ENCODE measurements around the gene TBC1D9B. TPM values are rescaled to one million over a fixed set of nuclear protein-coding genes. Genes with fewer than 3 reads are reported as not detected.

Gene TBC1D9B
- total and polyA plus RNA-seq, 2 of the 13 experiments (the other 11 are each of a cell fraction or from before 2014, with no cell fraction given), result 35.0 to 50.0 TPM

GRCh38 chr5:179820483-179821297, 87.0 kb downstream of the TBC1D9B start, which contains the start of gene SQSTM1 (continued):
- TF ChIP-seq ZNF251 (CRISPR knock-in tag; IDR thresholded peaks at IDR 0.05) (no peak), ATRX (CRISPR knock-in tag; IDR thresholded peaks at IDR 0.05; ENCODE audit: borderline replicate concordance) (no peak), IKZF1 (IDR thresholded peaks at IDR 0.05) (no peak), MIER2 (CRISPR knock-in tag; IDR thresholded peaks at IDR 0.05) (no peak), ARID2 (CRISPR knock-in tag; IDR thresholded peaks at IDR 0.05; ENCODE audit: borderline replicate concordance) (no peak), WIZ (CRISPR knock-in tag; IDR thresholded peaks at IDR 0.05) (no peak), RFX5 (IDR thresholded peaks at IDR 0.05; ENCODE audit: low read depth, low read length) (no peak), FOXK1 (CRISPR knock-in tag; IDR thresholded peaks at IDR 0.05; ENCODE audit: borderline replicate concordance, low read depth) (no peak; the same call in 1 of the 2 replicates), FOXO1 (CRISPR knock-in tag; IDR thresholded peaks at IDR 0.05) (peak; percentile 61), RNF2 (conservative IDR thresholded peaks at IDR 0.05; ENCODE audit: low read depth) (no peak), NFKB2 (CRISPR knock-in tag; IDR thresholded peaks at IDR 0.05; ENCODE audit: borderline replicate concordance) (peak; percentile 71; the same call in 1 of the 2 replicates), BCLAF1 (IDR thresholded peaks at IDR 0.05) (no peak), ZNF768 (CRISPR knock-in tag; IDR thresholded peaks at IDR 0.05) (peak; percentile 66), ATM (IDR thresholded peaks at IDR 0.05; ENCODE audit: borderline replicate concordance) (no peak), CENPBD1 (CRISPR knock-in tag; IDR thresholded peaks at IDR 0.05; ENCODE audit: borderline replicate concordance, low read depth) (no peak), RERE (CRISPR knock-in tag; IDR thresholded peaks at IDR 0.05; ENCODE audit: low read depth) (no peak), ZXDC (CRISPR knock-in tag; IDR thresholded peaks at IDR 0.05) (peak; percentile 74), CENPT (CRISPR knock-in tag; IDR thresholded peaks at IDR 0.05; ENCODE audit: low read depth) (no peak), ZNF839 (CRISPR knock-in tag; IDR thresholded peaks at IDR 0.05; ENCODE audit: borderline replicate concordance) (no peak)

Data from HepG2 (cell line).